ENCODE data around the gene WNT1.

WNT1 gene

DNA sequence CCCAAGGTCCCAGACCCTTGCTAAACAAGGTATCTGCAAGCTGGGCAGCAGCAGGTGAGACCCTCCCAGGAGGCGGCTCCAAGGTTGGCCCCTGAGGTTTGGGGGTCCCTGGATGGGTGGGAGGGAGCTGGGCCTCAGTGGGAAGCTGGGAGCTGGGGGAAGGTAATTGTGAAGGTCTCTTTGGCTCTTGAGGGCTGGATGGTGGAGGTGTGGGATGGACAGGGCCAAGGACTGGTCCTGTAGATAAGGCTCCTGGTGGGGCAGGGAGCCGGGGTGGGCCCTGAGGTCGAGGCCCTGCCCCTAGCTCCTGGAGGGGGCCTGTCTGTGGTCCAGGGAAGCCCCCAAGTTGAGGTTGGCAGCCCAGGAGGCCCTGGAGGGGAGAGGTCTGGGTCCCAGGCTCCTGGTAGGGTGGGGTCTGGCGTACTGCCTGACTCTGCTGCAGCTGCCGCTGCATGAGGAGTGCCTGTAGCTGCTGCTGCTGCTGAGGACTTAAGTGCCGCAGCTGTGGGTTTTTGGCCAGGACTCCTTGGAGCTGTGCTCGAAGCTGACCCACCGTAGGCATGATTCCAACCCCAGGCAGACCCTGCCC lies 53.5 kb downstream of the WNT1 start:
- DNase-seq: no peak
